ENCODE data around the gene C8B. TPM values are rescaled to one million over a fixed set of nuclear protein-coding genes. Genes with fewer than 3 reads are reported as not detected.

C8B gene
- total RNA-seq, 4 donors from 2014 or later = not detected

GRCh38 chr1:56917356-56917755 lies 48.5 kb downstream of the C8B start:
- intact Hi-C loops (cut with DNase I; ENCODE audit: low total_unique reads) = no loop called here
- no peak overlapping the region for H3K27ac ChIP-seq
- no peaks in the 10 kb centered on the region for H3K4me1 ChIP-seq
- no peak overlapping the region for H3K4me3 ChIP-seq
- no peak for TF ChIP-seq EP300 (IDR thresholded peaks at IDR 0.05; ENCODE audit: low read depth)
- H3K9me3 ChIP-seq = no peaks in the 10 kb centered on the region
- no peaks in the 10 kb centered on the region for H3K27me3 ChIP-seq
- no peak for DNase-seq
- in situ Hi-C loops (cut with MboI; ENCODE audit: low pct_ligation_motif_present in 1 of 4, low pct_unique_long_range_greater_than_20kb in 1 of 4, low sequenced_read_pairs in 3 of 4) = no loop called here
- WGBS, 2 donors (ENCODE audit: low coverage in 1 of 2) = 78% methylated on average over 5 of the region's 5 CpGs; no CpG with 5 or more reads in 1 of the 2 donors
- H3K36me3 ChIP-seq = no peaks in the 10 kb centered on the region

DNA sequence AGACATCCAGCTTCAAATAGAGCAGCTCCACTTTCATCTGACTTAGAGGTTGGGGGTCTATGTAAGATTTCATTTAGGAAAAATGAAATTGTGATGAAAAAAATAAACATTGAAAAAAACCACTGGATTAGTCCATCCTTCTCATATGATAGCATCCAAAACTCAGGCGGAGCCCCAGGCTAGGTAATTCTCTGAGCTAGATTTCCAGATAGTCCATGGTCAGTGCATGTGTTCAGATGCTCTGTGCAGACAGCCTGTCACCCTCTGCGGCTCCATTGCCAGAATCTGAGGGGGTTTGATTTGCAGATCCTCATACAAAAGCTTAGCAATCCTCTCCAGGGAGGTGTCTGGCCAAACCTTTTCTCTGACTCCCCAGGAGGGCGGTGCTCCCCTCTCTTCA lies 49.2 kb downstream of the C8B start:
- no peak overlapping the region for H3K4me3 ChIP-seq
- 71 to 83% methylated on average over 1 to 3 of the region's 3 CpGs for WGBS, 2 donors (ENCODE audit: low coverage in 1 of 2)
- intact Hi-C loops (cut with DNase I; ENCODE audit: low total_unique reads) = no loop called here

DNA sequence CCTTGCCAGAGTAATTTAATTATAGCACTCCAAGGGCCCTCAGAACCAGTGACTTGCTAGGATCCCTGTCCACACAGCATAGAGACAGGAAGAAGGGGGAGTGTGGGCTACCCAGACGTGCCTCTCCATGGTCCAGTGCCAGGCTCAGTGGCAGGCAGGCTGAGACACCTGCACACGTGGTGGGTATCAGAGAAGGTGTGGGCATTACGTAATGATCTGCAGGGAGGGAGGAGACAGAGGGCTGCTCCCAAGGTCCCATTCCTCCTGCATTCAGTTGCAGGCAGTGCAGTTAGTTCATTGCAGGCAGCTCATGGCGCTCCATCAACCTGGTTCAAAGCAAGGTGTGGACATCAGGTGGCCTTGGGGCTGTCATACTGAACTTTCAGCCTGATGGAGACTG lies 49.9 kb downstream of the C8B start:
- WGBS, 2 donors (ENCODE audit: low coverage in 1 of 2) = 40% methylated on average over 4 of the region's 4 CpGs; no CpG with 5 or more reads in 1 of the 2 donors
- TF ChIP-seq POLR2AphosphoS5 (IDR thresholded peaks at IDR 0.05) (no peak), CTCF (IDR thresholded peaks at IDR 0.05) (no peak), POLR2A (IDR thresholded peaks at IDR 0.05) (no peak), EP300 (IDR thresholded peaks at IDR 0.05; ENCODE audit: low read depth) (no peak)
- H3K9me3 ChIP-seq = no peaks in the 10 kb centered on the region
- no peak for DNase-seq
- H3K27me3 ChIP-seq = no peaks in the 10 kb centered on the region
- no peak overlapping the region for H3K4me3 ChIP-seq
- no peak overlapping the region for H3K27ac ChIP-seq
- in situ Hi-C loops (cut with MboI; ENCODE audit: low pct_ligation_motif_present in 1 of 4, low pct_unique_long_range_greater_than_20kb in 1 of 4, low sequenced_read_pairs in 3 of 4) = no loop called here
- no peaks in the 10 kb centered on the region for H3K36me3 ChIP-seq
- intact Hi-C loops (cut with DNase I; ENCODE audit: low total_unique reads) = no loop called here
- H3K4me1 ChIP-seq = no peaks in the 10 kb centered on the region

More for the DNA sequence above, 49.2 kb downstream of the C8B start:
- no peaks in the 10 kb centered on the region for H3K36me3 ChIP-seq
- H3K9me3 ChIP-seq = no peaks in the 10 kb centered on the region
- in situ Hi-C loops (cut with MboI; ENCODE audit: low pct_ligation_motif_present in 1 of 4, low pct_unique_long_range_greater_than_20kb in 1 of 4, low sequenced_read_pairs in 3 of 4) = no loop called here
- no peak overlapping the region for H3K27ac ChIP-seq
- no peak for DNase-seq
- TF ChIP-seq POLR2AphosphoS5 (IDR thresholded peaks at IDR 0.05) (no peak), EP300 (IDR thresholded peaks at IDR 0.05; ENCODE audit: low read depth) (no peak), CTCF (IDR thresholded peaks at IDR 0.05) (no peak), POLR2A (IDR thresholded peaks at IDR 0.05) (no peak)
- H3K27me3 ChIP-seq = no peaks in the 10 kb centered on the region
- no peaks in the 10 kb centered on the region for H3K4me1 ChIP-seq

DNA sequence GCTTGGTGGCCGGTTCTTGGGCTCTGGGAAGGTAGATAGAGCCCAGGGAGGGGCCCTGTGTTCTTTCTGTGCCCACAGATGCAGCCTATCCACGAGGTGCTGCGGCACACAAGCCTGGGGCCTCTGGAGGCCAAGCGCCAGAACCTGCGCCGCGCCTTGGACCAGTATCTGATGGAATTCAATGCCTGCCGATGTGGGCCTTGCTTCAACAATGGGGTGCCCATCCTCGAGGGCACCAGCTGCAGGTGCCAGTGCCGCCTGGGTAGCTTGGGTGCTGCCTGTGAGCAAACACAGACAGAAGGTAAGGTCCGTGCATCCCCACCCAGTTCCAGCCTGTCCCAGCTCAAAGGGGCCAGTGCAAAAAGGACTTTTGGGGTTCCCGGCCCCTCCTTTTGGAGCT lies 53.5 kb downstream of the C8B start:
- Histone ChIP-seq H3K27ac (no peak overlapping the region), H3K27me3 (no peaks in the 10 kb centered on the region), H3K9me3 (no peaks in the 10 kb centered on the region), H3K4me3 (no peak overlapping the region), H3K4me1 (no peaks in the 10 kb centered on the region), H3K36me3 (no peaks in the 10 kb centered on the region)
- WGBS, 2 donors (ENCODE audit: low coverage in 1 of 2) = 84% methylated on average over 11 of the region's 12 CpGs; no CpG with 5 or more reads in 1 of the 2 donors
- no peak for DNase-seq
- no peak for TF ChIP-seq POLR2AphosphoS5 (IDR thresholded peaks at IDR 0.05)
- no peak for TF ChIP-seq CTCF (IDR thresholded peaks at IDR 0.05)
- TF ChIP-seq EP300 (IDR thresholded peaks at IDR 0.05; ENCODE audit: low read depth) = no peak
- no peak for TF ChIP-seq POLR2A (IDR thresholded peaks at IDR 0.05)
- in situ Hi-C loops (cut with MboI; ENCODE audit: low pct_ligation_motif_present in 1 of 4, low pct_unique_long_range_greater_than_20kb in 1 of 4, low sequenced_read_pairs in 3 of 4) (no loop called here), intact Hi-C loops (cut with DNase I; ENCODE audit: low total_unique reads) (no loop called here)
